Tongue (tissue), 3 donors: ENCODE data around the gene MPDU1. TPM values are rescaled to one million over a fixed set of nuclear protein-coding genes. Genes with fewer than 3 reads are reported as not detected.
A peak's percentile ranks its signal among the peaks of the same experiment; 100 is the strongest.
"Not testable (repeated sequence)": the region's sequence is repeated elsewhere in the genome, so short reads cannot be mapped to it uniquely, and the experiment has no call there.

Experiments used
- DNase-seq: peaks from one replicate; pipeline ENCODE4 v3.0.0-alpha.2; 2015
- small RNA-seq: library from RNA; depleted of rRNA; stranded (forward); fragments of <200 nt; gene quantifications from one replicate; pipeline ENCODE3, GENCODE V24; 2014; ENCODE audit warnings: low replicate concordance
- total RNA-seq: library from RNA; depleted of rRNA; stranded (reverse); fragments of >200 nt; gene quantifications from one replicate; pipeline ENCODE4 v1.2.3, GENCODE V29; 2014

MPDU1 gene
- total RNA-seq, 1 donor from 2014 or later: 27.4 TPM

- DNase-seq: peak; percentile 100
Observed at GRCh38 chr17:7614425-7615264, 31.0 kb downstream of the MPDU1 start, which contains the start of gene FXR2. Gene FXR2 (minus strand): TSS chr17:7614897. CDS start chr17:7614532, 365 bp downstream.

- no peak for DNase-seq
Observed at GRCh38 chr17:7615265-7615747, 31.7 kb downstream of the MPDU1 start.

GRCh38 chr17:7618608-7619007 is 35.0 kb downstream of the MPDU1 start:
- no peak for DNase-seq

- DNase-seq: no peak
Observed at GRCh38 chr17:7620835-7621234, 37.2 kb downstream of the MPDU1 start.

- no peak for DNase-seq
Observed at GRCh38 chr17:7623661-7624060, 40.0 kb downstream of the MPDU1 start.

GRCh38 chr17:7625749-7626148 is 42.1 kb downstream of the MPDU1 start:
- DNase-seq: not testable (repeated sequence)

- no peak for DNase-seq
Observed at GRCh38 chr17:7626307-7626706, 42.7 kb downstream of the MPDU1 start.

- DNase-seq: no peak
Observed at GRCh38 chr17:7626956-7627249, 43.3 kb downstream of the MPDU1 start.

- peak; percentile 98 for DNase-seq
Observed at GRCh38 chr17:7627250-7628121, 43.8 kb downstream of the MPDU1 start, which contains the start of gene SAT2. Gene SAT2 (minus strand): TSS chr17:7627821. CDS start chr17:7627635, 186 bp downstream.

- DNase-seq: no peak
Observed at GRCh38 chr17:7629939-7630571, 46.4 kb downstream of the MPDU1 start, which contains the start of gene SHBG. Gene SHBG (plus strand): TSS chr17:7630135. CDS start chr17:7630173, 38 bp downstream.

- DNase-seq: no peak
Observed at GRCh38 chr17:7631398-7632380, 48.0 kb downstream of the MPDU1 start.

GRCh38 chr17:7632492-7632894 is 48.8 kb downstream of the MPDU1 start:
- peak; percentile 26 for DNase-seq

GRCh38 chr17:7633093-7633492 is 49.4 kb downstream of the MPDU1 start:
- DNase-seq: no peak

GRCh38 chr17:7634384-7634783 is 50.7 kb downstream of the MPDU1 start:
- peak; percentile 83 for DNase-seq

GRCh38 chr17:7636163-7636562 is 52.5 kb downstream of the MPDU1 start:
- no peak for DNase-seq

Small RNAs within 50 kb of the gene (small RNA-seq; reads per million reads assigned to genes)
- gene CD68: not detected
- gene RF00019: not detected
- not detected for gene SNORA48
- gene SNORD10: not detected

Other genes with a start within 250 kb of the MPDU1 start
- gene ACAP1, start 247.3 kb upstream of the MPDU1 start, total RNA-seq: 1.7 TPM
- 3.4 TPM for gene KCTD11, start 231.7 kb upstream of the MPDU1 start, total RNA-seq
- not detected for gene TMEM95, start 228.7 kb upstream of the MPDU1 start, total RNA-seq
- gene TNK1, start 202.8 kb upstream of the MPDU1 start, total RNA-seq: 2.1 TPM
- gene PLSCR3, start 189.3 kb upstream of the MPDU1 start, total RNA-seq: 9.4 TPM
- 69.0 TPM for gene TMEM256, start 179.8 kb upstream of the MPDU1 start, total RNA-seq
- gene NLGN2, start 176.0 kb upstream of the MPDU1 start, total RNA-seq: 9.3 TPM
- gene SPEM1, start 163.5 kb upstream of the MPDU1 start, total RNA-seq: not detected
- not detected for gene SPEM2, start 158.2 kb upstream of the MPDU1 start, total RNA-seq
- not detected for gene SPEM3, start 155.0 kb upstream of the MPDU1 start, total RNA-seq
- gene TMEM102, start 148.4 kb upstream of the MPDU1 start, total RNA-seq: 2.4 TPM
- 5.4 TPM for gene FGF11, start 144.3 kb upstream of the MPDU1 start, total RNA-seq
- 27.9 TPM for gene CHRNB1, start 138.8 kb upstream of the MPDU1 start, total RNA-seq
- gene ZBTB4, start 104.2 kb upstream of the MPDU1 start, total RNA-seq: 22.9 TPM
- gene SLC35G6, start 102.4 kb upstream of the MPDU1 start, total RNA-seq: not detected
- 71.4 TPM for gene POLR2A, start 99.5 kb upstream of the MPDU1 start, total RNA-seq
- gene TNFSF12, start 34.8 kb upstream of the MPDU1 start, total RNA-seq: 18.0 TPM
- 6.6 TPM for gene TNFSF13, start 25.1 kb upstream of the MPDU1 start, total RNA-seq
- gene SENP3, start 21.9 kb upstream of the MPDU1 start, total RNA-seq: 36.8 TPM
- 2.4 TPM for gene CD68, start 4.2 kb upstream of the MPDU1 start, total RNA-seq
- 9.6 TPM for gene SOX15, start 6.2 kb downstream of the MPDU1 start, total RNA-seq
- gene FXR2, start 31.0 kb downstream of the MPDU1 start, total RNA-seq: 47.8 TPM
- gene SAT2, start 44.0 kb downstream of the MPDU1 start, total RNA-seq: 33.2 TPM
- not detected for gene SHBG, start 46.3 kb downstream of the MPDU1 start, total RNA-seq
- gene ATP1B2, start 67.1 kb downstream of the MPDU1 start, total RNA-seq: 0.92 TPM
- 23.6 TPM for gene TP53, start 103.6 kb downstream of the MPDU1 start, total RNA-seq
- 5.2 TPM for gene WRAP53, start 104.6 kb downstream of the MPDU1 start, total RNA-seq
- gene EFNB3, start 121.3 kb downstream of the MPDU1 start, total RNA-seq: 2.3 TPM
- 0.31 TPM for gene DNAH2, start 133.9 kb downstream of the MPDU1 start, total RNA-seq